ENCODE data around the gene BTF3.
"Not testable (repeated sequence)": the region's sequence is repeated elsewhere in the genome, so short reads cannot be mapped to it uniquely, and the experiment has no call there.

The BTF3 gene

GRCh38 chr5:73486119-73486899 is 11.9 kb upstream of the BTF3 start:
- DNase-seq (ENCODE audit: low read depth), result no peak

- not testable (repeated sequence) for DNase-seq (ENCODE audit: low read depth)
Observed at GRCh38 chr5:73487257-73487656, 11.0 kb upstream of the BTF3 start.

DNA sequence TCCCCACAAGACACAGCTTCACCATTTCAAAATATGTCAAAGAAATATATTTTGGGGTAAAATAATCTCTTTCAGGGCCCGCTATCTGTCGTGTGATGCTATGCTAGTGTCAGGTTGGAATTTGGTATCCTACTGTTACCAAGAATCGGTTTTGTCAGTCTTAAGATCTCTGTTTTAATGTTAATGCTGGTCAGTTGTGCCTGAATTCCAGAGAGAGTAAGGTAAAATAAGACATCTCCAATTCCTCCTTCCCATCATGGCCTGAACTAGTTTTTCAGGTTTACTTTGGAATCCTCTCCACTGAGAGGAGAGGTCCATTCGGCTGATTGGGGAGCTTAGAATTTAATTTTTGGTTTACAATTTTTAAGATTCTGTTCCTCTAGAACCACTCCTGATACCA is 10.4 kb upstream of the BTF3 start:
- no peak for DNase-seq (ENCODE audit: low read depth)

GRCh38 chr5:73488806-73489205 is 9.4 kb upstream of the BTF3 start:
- DNase-seq (ENCODE audit: low read depth), result no peak

DNA sequence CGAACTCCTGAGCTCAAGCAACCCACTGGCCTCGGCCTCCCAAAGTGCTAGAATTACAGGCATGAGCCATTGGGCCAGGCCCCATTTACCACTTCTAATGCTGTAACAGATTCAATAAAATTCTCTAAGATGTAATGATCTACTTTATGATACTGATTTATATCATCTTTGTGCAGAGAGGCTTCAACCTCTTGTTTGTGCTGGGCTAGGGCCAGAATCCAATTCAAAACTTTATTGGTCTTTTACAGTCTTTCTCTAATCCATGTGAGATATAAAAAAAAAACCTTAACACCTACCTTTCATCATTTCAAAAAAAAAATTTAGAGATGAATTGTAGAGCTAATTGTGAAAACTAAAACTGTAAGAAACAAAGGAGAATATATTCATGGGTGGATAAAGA is 8.2 kb upstream of the BTF3 start:
- no peak for DNase-seq (ENCODE audit: low read depth)

GRCh38 chr5:73491155-73491554 is 7.1 kb upstream of the BTF3 start:
- no peak for DNase-seq (ENCODE audit: low read depth)

DNA sequence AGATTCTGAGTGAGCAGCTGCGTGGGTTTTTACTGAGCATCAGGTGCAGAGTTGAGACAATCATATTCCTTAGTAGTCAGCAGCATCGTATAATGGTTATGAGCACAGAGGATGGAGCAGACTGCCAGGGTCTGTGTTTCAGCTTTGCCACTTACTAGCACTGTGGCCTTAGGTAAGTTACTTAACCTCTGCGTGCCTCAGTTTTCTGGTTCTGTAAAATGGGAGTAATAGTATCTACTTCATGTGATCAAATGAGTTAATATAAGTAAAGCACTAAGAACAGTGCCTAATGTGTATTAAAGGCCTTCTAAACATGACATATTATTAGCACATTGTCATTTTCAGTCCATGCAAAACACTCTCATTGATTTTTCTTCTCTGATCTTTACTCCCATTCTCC is 4.8 kb upstream of the BTF3 start:
- DNase-seq (ENCODE audit: low read depth), result no peak

DNA sequence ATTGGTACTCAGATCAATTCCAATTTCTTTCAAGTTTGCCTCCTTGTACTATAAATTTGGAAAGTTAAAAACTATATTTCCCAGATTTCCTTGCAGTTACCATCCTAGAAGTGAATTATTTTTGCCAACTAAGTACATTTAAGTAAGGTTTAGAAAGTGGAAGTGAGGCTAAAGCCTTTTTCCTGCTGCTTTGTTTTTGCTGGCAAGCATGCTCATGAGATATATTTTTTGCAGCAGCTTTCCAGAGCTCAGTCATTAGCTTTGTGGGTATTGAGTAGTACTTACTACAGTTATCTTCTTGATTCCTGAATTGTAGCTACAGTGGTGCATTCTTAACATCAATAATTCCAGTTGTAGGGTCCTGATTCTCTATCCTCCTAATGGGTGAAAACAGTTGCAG is 3.5 kb upstream of the BTF3 start:
- DNase-seq (ENCODE audit: low read depth), result peak; percentile 44

- no peak for DNase-seq (ENCODE audit: low read depth)
Observed at GRCh38 chr5:73495772-73496335, 2.4 kb upstream of the BTF3 start.

DNA sequence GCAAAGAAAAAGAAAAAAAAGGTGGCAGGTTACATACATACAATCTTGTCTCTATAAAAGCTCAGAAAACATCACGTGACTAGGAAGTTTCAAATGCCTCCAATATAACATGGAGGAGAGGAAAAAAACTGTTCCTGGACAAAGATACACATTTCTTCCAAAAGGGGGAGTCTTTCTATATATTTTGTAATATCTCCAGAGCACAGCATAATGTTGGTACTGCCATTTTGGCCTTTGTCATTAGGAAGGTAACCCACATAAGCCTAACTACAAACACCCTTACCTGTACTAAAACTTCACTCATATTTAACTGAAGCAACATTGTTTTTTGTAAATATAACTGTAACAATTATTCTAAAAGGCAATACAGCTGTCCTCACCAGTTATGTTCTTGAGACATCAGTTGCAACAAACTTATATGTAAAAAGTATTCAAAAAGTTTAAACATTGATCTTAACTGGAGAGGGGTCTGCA is 1.2 kb upstream of the BTF3 start:
- peak; percentile 36 for DNase-seq (ENCODE audit: low read depth)

- DNase-seq (ENCODE audit: low read depth), result no peak
Observed at GRCh38 chr5:73497497-73498056, 665 bp upstream of the BTF3 start.

- DNase-seq (ENCODE audit: low read depth), result no peak
Observed at GRCh38 chr5:73499187-73499586, 945 bp downstream of the BTF3 start.

DNA sequence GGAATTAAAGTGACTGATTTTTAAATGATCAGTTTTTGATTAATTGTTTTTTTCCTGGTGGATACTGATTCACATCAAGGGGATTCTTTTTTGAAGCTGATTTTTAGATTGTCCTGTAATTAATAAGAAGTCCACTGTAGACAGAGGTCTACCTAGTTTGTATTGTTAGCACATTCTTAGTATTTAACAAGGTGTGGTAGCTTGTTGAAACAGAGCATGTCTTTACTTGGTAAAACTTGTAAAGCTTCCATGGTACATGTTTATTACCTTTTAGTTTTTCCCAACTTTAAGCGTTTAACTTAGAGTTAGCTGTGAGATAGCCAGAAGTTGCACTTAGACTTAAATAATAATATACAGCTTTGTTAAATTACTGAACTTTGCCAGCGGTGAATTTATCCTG is 1.5 kb downstream of the BTF3 start:
- DNase-seq (ENCODE audit: low read depth), result no peak

- no peak for DNase-seq (ENCODE audit: low read depth)
Observed at GRCh38 chr5:73501406-73501805, 3.2 kb downstream of the BTF3 start.

DNA sequence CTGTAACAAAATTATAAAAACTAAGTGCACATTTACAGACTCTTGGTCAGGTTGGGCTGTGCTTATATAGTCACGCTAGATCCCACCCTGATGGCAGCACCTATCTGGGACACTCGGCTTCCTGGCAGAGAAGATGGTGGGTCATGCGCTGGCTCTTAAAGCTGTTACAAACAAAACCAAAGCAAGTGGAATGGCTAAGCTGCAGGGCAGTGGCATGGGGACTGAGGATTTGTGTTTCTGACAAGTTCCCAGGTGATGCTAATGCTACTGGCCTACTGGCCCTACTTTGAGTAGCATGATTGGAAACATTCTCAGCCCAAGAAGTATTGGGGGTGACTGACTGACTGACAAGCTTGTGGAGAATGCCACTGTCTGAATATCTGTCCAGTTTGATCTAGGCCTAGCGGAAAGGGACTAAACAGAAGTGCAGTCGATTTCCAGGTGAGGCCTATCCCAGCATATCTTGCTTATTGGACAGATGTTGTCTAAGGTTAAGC is 8.3 kb downstream of the BTF3 start:
- no peak for DNase-seq (ENCODE audit: low read depth)

- DNase-seq (ENCODE audit: low read depth), result no peak
Observed at GRCh38 chr5:73507062-73507461, 8.8 kb downstream of the BTF3 start.

DNA sequence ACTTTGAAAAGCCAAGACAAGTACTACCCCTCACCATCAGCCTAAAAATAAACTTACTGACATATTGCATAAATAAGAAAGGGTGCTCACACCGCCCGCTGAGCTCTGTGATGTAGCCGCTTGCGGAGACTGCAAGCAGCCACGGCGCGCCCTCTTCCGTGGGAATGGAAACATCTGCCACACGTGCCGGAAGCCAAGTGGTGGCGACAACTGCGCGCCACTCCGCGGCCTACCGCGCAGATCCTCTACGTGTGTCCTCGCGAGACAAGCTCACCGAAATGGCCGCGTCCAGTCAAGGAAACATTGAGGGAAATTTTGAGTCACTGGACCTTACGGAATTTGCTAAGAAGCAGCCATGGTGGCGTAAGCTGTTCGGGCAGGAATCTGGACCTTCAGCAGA is 10.3 kb downstream of the BTF3 start:
- not testable (repeated sequence) for DNase-seq (ENCODE audit: low read depth)

- no peak for DNase-seq (ENCODE audit: low read depth)
Observed at GRCh38 chr5:73513996-73514395, 15.8 kb downstream of the BTF3 start.

- DNase-seq (ENCODE audit: low read depth), result no peak
Observed at GRCh38 chr5:73514418-73514817, 16.2 kb downstream of the BTF3 start.

DNA sequence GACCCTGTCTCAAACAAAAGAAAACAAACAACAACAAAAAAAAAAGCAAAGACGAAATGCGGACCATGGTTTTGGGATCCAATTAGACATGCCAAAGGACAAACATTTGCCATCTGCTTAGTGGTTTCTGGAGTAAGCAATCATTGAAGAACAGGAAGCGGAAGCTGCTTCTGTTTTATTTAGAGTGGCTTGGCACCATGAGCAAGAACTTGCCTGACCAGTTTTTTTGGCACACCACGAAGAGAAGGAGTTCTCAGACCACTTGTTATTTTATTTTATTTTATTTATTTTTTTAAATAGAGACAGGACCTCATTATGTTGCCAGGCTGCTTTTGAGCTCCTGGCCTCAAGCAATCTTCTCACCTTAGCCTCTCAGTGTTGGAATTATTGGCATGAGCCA is 17.0 kb downstream of the BTF3 start:
- DNase-seq (ENCODE audit: low read depth), result no peak

GRCh38 chr5:73519531-73520283 is 21.5 kb downstream of the BTF3 start:
- DNase-seq (ENCODE audit: low read depth), result peak; percentile 63

DNA sequence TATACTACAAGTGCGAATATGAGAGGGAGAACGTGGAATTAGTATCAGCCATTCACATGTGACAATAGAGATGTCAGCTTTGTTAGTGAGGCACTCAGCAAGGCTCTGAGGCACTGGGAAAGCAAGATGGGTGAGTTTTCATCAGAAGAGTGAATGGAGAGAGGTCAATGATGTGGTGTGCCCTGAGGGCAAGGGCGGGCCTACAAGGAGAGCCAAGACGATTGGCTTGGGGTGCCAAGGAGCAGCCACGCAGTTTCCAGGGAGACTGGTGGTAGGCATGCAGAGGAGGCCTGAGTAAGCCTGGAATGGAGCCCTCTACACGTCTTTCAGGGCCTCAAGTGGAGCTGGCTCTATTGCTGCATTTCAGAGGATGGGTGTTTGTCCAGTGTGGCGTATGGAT is 24.7 kb downstream of the BTF3 start:
- DNase-seq (ENCODE audit: low read depth), result no peak

DNA sequence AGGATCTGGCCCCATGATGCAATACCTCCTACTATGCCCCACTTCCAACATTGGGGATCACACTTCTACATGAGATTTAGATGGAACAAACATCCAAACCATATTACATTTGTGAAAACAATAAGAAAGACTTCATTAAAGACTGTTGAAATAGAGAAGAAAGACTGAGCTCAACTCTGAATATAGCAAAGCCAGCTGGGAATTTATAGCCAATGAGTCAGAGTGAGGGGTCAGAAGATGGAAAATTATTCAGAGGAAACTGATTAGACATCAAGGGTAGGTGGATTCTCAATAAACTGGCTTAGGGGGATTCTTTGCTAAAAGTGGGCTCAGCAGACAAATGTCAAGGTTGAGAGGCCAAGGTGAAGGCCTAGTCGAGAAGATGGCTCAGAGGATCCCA is 25.6 kb downstream of the BTF3 start:
- no peak for DNase-seq (ENCODE audit: low read depth)
